ENCODE data around the gene IRF9.
"Not testable (repeated sequence)": the region's sequence is repeated elsewhere in the genome, so short reads cannot be mapped to it uniquely, and the experiment has no call there.

IRF9 gene

DNA sequence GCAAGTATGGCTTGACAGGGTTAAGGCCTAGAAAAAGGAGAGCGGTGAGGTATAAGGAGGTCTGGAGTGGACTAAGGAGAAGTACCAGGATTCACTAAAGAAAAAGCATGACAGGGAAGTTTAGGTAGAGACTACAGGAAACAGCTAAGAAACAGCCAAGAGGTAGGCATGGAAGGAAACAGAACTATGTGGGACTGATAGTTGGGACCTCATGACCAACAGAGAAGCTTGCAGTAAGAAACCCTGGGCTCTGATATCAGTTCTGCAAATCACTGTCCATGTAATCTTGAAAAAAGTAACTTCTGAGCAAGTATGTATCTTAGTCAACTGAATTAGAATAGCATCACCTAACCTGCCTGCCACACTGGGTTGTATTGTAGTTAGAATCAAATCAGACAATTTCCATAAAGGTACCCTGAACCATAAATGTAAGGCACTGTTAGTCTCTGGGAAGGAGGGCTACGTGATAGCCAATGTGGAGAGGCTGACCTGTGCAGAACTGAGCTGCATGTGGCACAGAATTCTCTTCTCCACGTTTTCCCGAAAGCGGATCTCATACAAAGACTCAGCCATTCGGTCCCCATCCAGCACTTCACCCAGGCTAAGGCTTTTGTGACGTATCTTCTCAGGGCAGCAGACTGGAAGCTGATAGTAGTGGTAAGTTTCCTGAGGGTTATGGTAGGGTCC, 33.3 kb downstream of the IRF9 start:
- TF ChIP-seq, protein P1, sequence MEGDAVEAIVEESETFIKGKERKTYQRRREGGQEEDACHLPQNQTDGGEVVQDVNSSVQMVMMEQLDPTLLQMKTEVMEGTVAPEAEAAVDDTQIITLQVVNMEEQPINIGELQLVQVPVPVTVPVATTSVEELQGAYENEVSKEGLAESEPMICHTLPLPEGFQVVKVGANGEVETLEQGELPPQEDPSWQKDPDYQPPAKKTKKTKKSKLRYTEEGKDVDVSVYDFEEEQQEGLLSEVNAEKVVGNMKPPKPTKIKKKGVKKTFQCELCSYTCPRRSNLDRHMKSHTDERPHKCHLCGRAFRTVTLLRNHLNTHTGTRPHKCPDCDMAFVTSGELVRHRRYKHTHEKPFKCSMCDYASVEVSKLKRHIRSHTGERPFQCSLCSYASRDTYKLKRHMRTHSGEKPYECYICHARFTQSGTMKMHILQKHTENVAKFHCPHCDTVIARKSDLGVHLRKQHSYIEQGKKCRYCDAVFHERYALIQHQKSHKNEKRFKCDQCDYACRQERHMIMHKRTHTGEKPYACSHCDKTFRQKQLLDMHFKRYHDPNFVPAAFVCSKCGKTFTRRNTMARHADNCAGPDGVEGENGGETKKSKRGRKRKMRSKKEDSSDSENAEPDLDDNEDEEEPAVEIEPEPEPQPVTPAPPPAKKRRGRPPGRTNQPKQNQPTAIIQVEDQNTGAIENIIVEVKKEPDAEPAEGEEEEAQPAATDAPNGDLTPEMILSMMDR (IDR thresholded peaks at IDR 0.05; ENCODE audit: low read depth, low read length, missing control alignments) = no peak
- peak overlapping the region; percentile 94 for H3K4me3 ChIP-seq (ENCODE audit: low read depth, low read length)
- no peak for DNase-seq (ENCODE audit: low read depth)

DNA sequence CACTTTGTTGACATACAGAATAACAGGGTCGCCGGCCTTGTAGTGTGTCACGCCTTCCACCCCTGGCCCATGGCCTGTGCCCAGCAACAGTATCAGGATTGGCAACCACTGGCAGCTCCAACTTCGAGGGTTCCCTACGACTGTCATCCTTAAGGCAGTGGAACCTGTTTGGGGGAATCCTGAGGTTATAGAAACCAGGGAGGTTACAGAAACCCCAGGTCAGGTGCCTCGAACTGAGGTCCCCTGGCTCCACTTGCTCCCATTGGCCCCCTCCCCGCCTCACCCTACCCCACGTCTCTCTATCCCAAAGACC, 33.8 kb downstream of the IRF9 start:
- TF ChIP-seq, protein P1 (IDR thresholded peaks at IDR 0.05; ENCODE audit: low read depth, low read length, missing control alignments) = no peak
- H3K4me3 ChIP-seq (ENCODE audit: low read depth, low read length) = peak overlapping the region; percentile 94
- no peak for DNase-seq (ENCODE audit: low read depth)

DNA sequence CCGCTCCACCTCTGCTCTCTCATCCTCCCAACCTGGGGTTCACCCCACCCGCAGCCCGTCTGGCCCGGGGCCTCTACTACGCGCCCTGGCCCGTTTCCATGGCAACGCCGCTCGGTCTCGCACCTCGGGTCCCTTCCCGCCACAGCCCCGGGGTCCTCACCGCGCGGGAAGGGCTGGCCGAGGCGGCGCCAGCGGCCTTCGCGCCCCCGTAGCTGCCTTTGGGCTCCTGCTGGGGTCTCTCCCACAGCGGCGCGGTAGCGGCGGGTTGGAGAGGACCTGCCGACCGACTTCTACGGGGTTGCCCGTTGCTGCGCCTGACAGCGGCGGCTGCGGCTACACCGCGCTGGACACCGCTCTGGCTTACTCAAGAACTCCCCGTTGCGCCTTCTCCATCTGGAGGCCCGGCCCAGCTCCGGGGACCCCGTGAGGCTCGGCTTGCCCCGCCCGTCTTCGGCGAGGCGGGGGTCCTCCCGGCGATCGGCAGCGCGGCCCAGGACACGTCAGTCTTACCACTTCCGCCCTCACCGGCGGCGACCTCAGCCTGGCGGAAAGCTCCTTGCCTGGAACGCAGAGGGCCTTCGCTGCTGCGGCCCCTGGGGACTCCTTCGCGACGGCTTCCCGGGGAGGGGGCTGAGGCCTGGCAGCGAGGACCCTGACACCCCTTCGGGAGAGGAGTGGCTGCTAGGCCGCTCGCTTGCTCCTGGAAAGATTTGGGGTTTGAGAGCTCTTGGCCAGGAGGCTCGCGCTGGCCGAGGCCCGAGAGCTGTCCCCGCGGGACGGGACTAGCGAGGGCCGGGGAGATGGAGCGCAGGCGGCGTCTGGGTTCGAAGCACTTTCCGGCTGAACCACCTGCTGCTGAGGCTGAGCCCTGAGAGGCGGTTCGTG, 34.4 kb downstream of the IRF9 start, which contains the start of gene TM9SF1:
TM9SF1 (minus strand) TSS at position 256 of the 885 bp plus-strand sequence. CDS start 422 bp downstream, outside the sequence.
- H3K4me3 ChIP-seq (ENCODE audit: low read depth, low read length) = peak within 1 kb of the TSS; percentile 94
- TF ChIP-seq, protein P1 (IDR thresholded peaks at IDR 0.05; ENCODE audit: low read depth, low read length, missing control alignments) = no peak
- DNase-seq (ENCODE audit: low read depth) = peak; percentile 72

DNA sequence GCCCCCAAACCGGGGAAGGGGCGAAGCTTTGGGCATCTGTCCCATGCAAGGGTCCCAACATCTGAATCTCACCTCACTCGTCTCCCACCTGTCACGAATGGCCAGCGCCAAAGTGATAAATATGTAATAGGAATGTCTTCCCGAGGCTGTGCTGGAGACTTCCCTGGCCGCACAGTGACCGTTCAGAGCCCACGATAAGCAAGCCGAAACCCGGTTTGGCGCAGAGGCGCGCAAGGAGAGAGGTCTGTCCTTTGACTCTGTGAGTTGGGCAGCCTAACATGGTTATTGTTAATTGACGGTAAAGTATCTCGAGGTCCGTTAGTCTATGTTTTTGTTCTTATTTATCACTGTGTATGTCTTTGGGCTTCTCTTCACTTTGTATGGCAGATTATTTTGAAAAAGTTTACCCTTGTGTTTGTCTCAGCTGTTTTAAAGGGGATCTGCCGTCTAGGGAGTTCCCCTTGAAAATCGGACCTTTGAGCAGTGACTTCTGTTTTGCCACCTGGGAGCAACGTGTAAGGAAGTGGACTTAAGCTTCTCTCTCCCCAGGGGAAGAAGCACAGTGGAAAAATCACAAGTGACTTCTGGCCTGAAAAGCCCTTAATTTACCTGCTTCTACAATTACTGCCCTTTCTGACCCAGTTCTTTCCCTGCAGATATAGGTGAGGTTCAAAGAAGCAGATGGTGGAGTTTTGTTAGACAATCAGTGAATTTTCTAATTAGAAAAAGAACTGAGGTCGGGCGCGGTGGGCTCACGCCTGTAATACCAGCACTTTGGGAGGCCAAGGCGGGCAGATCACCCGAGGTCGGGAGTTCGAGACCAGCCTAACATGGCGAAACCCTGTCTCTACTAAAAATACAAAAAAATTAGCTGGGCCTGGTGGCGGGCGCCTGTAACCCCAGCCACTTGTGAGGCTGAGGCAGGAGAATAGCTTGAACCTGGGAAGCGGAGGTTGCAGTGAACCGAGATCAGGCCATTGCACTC, 35.3 kb downstream of the IRF9 start:
- DNase-seq (ENCODE audit: low read depth) = no peak
- TF ChIP-seq, protein P1 (IDR thresholded peaks at IDR 0.05; ENCODE audit: low read depth, low read length, missing control alignments) = no peak
- peak overlapping the region; percentile 94 for H3K4me3 ChIP-seq (ENCODE audit: low read depth, low read length)

DNA sequence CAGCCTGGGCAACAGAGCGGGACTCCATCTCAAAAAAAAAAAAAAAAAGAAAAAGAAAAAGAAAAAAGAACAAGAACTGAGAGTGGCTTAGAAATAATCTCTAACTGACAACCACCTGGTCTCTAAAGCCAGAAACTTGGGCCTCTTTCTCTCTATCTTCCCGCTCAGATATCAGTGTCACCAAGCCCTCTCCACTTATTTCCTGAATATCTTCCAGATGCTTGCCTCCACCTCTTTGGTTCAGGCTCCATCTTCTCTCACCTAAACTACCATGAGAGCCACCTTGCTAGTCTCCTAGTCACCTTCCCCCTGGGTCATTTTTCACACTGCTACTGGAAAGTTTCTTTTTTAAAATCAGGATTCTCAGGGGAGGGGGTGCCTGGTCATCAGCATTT, 36.0 kb downstream of the IRF9 start:
- TF ChIP-seq, protein P1 (IDR thresholded peaks at IDR 0.05; ENCODE audit: low read depth, low read length, missing control alignments) = no peak
- DNase-seq (ENCODE audit: low read depth) = no peak
- peak overlapping the region; percentile 94 for H3K4me3 ChIP-seq (ENCODE audit: low read depth, low read length)

DNA sequence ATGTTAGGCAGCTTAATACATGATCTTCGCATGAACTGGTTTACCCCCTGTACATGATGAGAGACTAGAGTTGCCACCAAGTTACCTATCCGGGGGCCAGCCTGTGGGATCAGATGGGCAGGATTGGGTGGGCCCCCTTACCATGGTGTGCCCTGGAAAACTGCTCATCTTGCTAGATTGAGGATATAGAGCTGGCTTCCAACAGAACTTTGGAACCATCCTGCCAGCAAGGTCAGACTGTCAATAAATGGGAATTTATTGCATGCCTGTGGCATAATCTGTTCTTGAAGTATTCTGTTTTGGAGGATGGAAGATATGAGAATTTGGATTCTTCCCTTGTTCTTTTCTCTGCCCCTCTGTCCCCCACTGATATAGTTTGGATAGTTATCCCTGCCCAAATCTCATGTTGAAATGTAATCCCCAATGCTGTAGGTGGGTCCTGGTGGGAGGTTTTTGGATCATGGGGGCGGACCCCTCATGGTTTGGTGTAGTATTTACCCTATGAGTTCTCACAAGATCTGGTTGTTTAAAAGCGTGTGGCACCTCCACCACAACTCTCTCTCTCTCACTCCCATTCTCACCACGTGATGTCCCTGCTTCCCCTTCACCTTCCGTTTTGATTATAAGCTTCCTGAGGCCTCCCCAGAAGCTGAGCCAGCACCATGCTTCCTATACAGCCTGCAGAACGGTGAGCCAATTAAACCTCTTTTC, 37.9 kb downstream of the IRF9 start:
- no peak overlapping the region for H3K4me3 ChIP-seq (ENCODE audit: low read depth, low read length)
- TF ChIP-seq, protein P1 (IDR thresholded peaks at IDR 0.05; ENCODE audit: low read depth, low read length, missing control alignments) = no peak
- DNase-seq (ENCODE audit: low read depth) = no peak

DNA sequence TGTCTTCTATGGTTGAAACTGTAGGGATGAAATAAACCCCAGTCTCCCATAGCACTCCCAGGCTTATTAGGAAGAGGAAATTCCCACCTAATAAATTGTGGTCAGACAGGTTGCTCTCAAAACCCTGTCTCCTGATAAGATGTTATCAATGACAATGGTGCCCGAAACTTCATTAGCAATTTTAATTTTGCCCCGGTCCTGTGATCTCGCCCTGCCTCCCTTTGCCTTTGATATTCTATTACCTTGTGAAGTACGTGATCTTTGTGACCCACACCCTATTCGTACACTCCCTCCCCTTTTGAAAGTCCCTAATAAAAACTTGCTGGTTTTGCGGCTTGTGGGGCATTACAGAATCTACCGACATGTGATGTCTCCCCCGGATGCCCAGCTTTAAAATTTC, 41.5 kb downstream of the IRF9 start:
- DNase-seq (ENCODE audit: low read depth); H3K4me3 ChIP-seq (ENCODE audit: low read depth, low read length): not testable (repeated sequence)

DNA sequence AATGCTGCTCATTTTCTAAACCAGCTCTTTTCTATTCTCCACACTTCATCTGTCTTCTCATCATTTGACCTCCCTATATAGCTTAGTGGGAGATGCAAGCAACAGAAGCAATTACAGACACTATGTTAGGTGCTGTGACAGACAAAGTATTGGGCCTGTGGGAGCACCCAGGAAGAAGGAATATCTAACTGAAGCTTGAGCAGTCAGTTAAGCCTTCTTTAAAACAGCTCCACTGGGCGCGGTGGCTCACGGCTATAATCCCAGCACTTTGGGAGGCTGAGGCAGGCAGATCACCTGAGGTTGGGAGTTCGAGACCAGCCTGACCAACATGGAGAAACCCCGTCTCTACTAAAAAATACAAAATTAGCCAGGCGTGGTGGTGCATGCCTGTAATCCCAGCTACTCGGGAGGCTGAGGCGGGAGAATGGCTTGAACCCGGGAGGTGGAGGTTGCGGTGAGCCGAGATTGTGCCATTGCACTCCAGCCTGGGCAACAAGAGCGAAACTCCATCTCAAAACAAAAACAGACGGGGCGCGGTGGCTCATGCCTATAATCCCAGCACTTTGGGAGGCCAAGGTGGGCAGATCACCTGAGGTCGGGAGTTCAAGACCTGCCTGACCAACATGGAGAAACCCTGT, 42.3 kb downstream of the IRF9 start:
- DNase-seq (ENCODE audit: low read depth); H3K4me3 ChIP-seq (ENCODE audit: low read depth, low read length): not testable (repeated sequence)

Data from GM12864 (cell line).